Activated effector memory CD4-positive, alpha-beta T cell treated with anti-CD3 and anti-CD28 coated beads, Interleukin-2, amount 50 U/mL, for 16 hours (primary cell): ENCODE measurements around the gene AKAP6.
A peak's percentile ranks its signal among the peaks of the same experiment; 100 is the strongest.

ENCODE experiments used
- DNase-seq: peaks from one replicate; pipeline ENCODE4 v3.0.0-alpha.2; 2020

The AKAP6 gene

GRCh38 chr14:32682214-32682613, 353.1 kb downstream of the AKAP6 start:
- DNase-seq, result no peak

GRCh38 chr14:32683679-32684078, 354.6 kb downstream of the AKAP6 start:
- no peak for DNase-seq

GRCh38 chr14:32688941-32689340, 359.8 kb downstream of the AKAP6 start:
- DNase-seq, result no peak

GRCh38 chr14:32692441-32692840, 363.3 kb downstream of the AKAP6 start:
- DNase-seq, result no peak

GRCh38 chr14:32693114-32693513, 364.0 kb downstream of the AKAP6 start:
- no peak for DNase-seq

GRCh38 chr14:32694795-32695449, 365.8 kb downstream of the AKAP6 start:
- DNase-seq, result no peak

- no peak for DNase-seq
Measured at GRCh38 chr14:32696325-32697091, 367.4 kb downstream of the AKAP6 start.

GRCh38 chr14:32697114-32697513, 368.0 kb downstream of the AKAP6 start:
- no peak for DNase-seq

- DNase-seq, result no peak
Measured at GRCh38 chr14:32697704-32698103, 368.6 kb downstream of the AKAP6 start.

- no peak for DNase-seq
Measured at GRCh38 chr14:32698831-32699230, 369.7 kb downstream of the AKAP6 start.

GRCh38 chr14:32701475-32701874, 372.4 kb downstream of the AKAP6 start:
- DNase-seq, result no peak

- no peak for DNase-seq
Measured at GRCh38 chr14:32702088-32702487, 373.0 kb downstream of the AKAP6 start.

GRCh38 chr14:32702562-32702961, 373.5 kb downstream of the AKAP6 start:
- peak; percentile 71 for DNase-seq

- DNase-seq, result no peak
Measured at GRCh38 chr14:32703183-32703621, 374.1 kb downstream of the AKAP6 start.

- no peak for DNase-seq
Measured at GRCh38 chr14:32706721-32707519, 377.8 kb downstream of the AKAP6 start.

- no peak for DNase-seq
Measured at GRCh38 chr14:32707742-32708500, 378.8 kb downstream of the AKAP6 start.

- no peak for DNase-seq
Measured at GRCh38 chr14:32709027-32709426, 379.9 kb downstream of the AKAP6 start.

GRCh38 chr14:32710231-32710671, 381.2 kb downstream of the AKAP6 start:
- DNase-seq, result no peak

- no peak for DNase-seq
Measured at GRCh38 chr14:32710731-32711680, 381.9 kb downstream of the AKAP6 start.

- no peak for DNase-seq
Measured at GRCh38 chr14:32713856-32714255, 384.8 kb downstream of the AKAP6 start.

GRCh38 chr14:32719601-32720000, 390.5 kb downstream of the AKAP6 start:
- no peak for DNase-seq

GRCh38 chr14:32720927-32721326, 391.8 kb downstream of the AKAP6 start:
- no peak for DNase-seq
